HepG2 (cell line): ENCODE measurements around the gene METRN. TPM values are rescaled to one million over a fixed set of nuclear protein-coding genes. Genes with fewer than 3 reads are reported as not detected.

Source experiments
- AKAP8 ChIP-seq: sonication (generic); formaldehyde crosslinking; IDR thresholded peaks from 2 replicates; pipeline ENCODE4 v1.5.1; 2020; ENCODE audit warnings: mild to moderate bottlenecking, missing genetic modification reagents
- DNMT3B ChIP-seq: conservative IDR thresholded peaks from 2 replicates; pipeline ENCODE4 v1.6.1; 2016; ENCODE audit warnings: missing biosample characterization, control low read depth
- KMT2A ChIP-seq: sonication (generic); formaldehyde crosslinking; IDR thresholded peaks from 2 replicates; pipeline ENCODE4 v1.4.0; 2020; ENCODE audit warnings: missing genetic modification reagents
- MED1 ChIP-seq: sonication (generic); formaldehyde crosslinking; IDR thresholded peaks from 2 replicates; pipeline ENCODE4 v1.4.0; 2020; ENCODE audit warnings: missing genetic modification reagents
- MTF1 ChIP-seq: sonication (generic); formaldehyde crosslinking; IDR thresholded peaks from 2 replicates; pipeline ENCODE4 v1.5.0; 2020; ENCODE audit warnings: missing genetic modification reagents
- RARA ChIP-seq: IDR thresholded peaks from 2 replicates; pipeline ENCODE4 v1.6.1; 2016; ENCODE audit warnings: missing genetic modification reagents, missing compliant biosample characterization
- REPIN1 ChIP-seq: sonication (generic); formaldehyde crosslinking; IDR thresholded peaks from 2 replicates; pipeline ENCODE4 v1.8.0; 2022; ENCODE audit warnings: missing genetic modification reagents, low read depth, mild to moderate bottlenecking, borderline replicate concordance
- STAG1 ChIP-seq: sonication (generic); formaldehyde crosslinking; IDR thresholded peaks from 2 replicates; pipeline ENCODE4 v1.4.0; 2020; ENCODE audit warnings: missing genetic modification reagents
- TSC22D2 ChIP-seq: sonication (generic); formaldehyde crosslinking; IDR thresholded peaks from 2 replicates; pipeline ENCODE4 v1.5.1; 2020; ENCODE audit warnings: missing genetic modification reagents, mild to moderate bottlenecking, borderline replicate concordance
- ZBTB38 ChIP-seq: sonication (generic); formaldehyde crosslinking; IDR thresholded peaks from 2 replicates; pipeline ENCODE4 v1.5.1; 2020; ENCODE audit warnings: mild to moderate bottlenecking, missing genetic modification reagents
- ZNF451 ChIP-seq: sonication (generic); formaldehyde crosslinking; IDR thresholded peaks from 2 replicates; pipeline ENCODE4 v1.5.0; 2020; ENCODE audit warnings: mild to moderate bottlenecking, missing genetic modification reagents
- ZNF558 ChIP-seq: sonication (generic); formaldehyde crosslinking; IDR thresholded peaks from 2 replicates; pipeline ENCODE4 v1.9.0; 2022; ENCODE audit warnings: mild to moderate bottlenecking, missing genetic modification reagents, borderline replicate concordance
- ZSCAN29 ChIP-seq: sonication (generic); formaldehyde crosslinking; conservative IDR thresholded peaks from 2 replicates; pipeline ENCODE4 v1.4.0; 2020; ENCODE audit warnings: mild to moderate bottlenecking, missing genetic modification reagents
- polyA plus RNA-seq, 8 experiments: library from polyadenylated mRNA; depleted of rRNA in 3 of 8; stranded (reverse) in 7 of 8; unstranded in 1 of 8; fragments of >200 nt; fragmentation: Illumina TruSeq in 4 of 8; extraction: Trizol in 4 of 8; gene quantifications; 2 replicates each; pipeline versions ENCODE4 v1.2.1 to v1.2.3, GENCODE V29; 2011 to 2016; ENCODE audit warnings: low read depth in 4 of 8, missing spikeins in 1 of 8, mixed read lengths in 1 of 8; ENCODE audit not compliant: insufficient read depth in 1 of 8
- total RNA-seq, 5 experiments: library from RNA; depleted of rRNA; stranded (reverse); fragments of >200 nt; fragmentation: Illumina TruSeq; extraction: Trizol; gene quantifications; 2 replicates each; pipeline ENCODE4 v1.2.3, GENCODE V29; 2016; ENCODE audit warnings: low read depth in 1 of 5
- TF ChIP-seq, protein P1 (sequence below): sonication (generic); formaldehyde crosslinking; IDR thresholded peaks from 2 replicates; pipeline ENCODE4 v1.9.0; 2021; ENCODE audit warnings: missing genetic modification reagents, borderline replicate concordance
- TF ChIP-seq, protein P2 (sequence below): sonication (generic); formaldehyde crosslinking; IDR thresholded peaks from 2 replicates; pipeline ENCODE4 v1.5.1; 2020; ENCODE audit warnings: missing genetic modification reagents, mild to moderate bottlenecking, borderline replicate concordance

Gene METRN
- total and polyA plus RNA-seq, 2 of the 13 experiments (the other 11 are each of a cell fraction or from before 2014, with no cell fraction given): 25.5 to 46.1 TPM

DNA sequence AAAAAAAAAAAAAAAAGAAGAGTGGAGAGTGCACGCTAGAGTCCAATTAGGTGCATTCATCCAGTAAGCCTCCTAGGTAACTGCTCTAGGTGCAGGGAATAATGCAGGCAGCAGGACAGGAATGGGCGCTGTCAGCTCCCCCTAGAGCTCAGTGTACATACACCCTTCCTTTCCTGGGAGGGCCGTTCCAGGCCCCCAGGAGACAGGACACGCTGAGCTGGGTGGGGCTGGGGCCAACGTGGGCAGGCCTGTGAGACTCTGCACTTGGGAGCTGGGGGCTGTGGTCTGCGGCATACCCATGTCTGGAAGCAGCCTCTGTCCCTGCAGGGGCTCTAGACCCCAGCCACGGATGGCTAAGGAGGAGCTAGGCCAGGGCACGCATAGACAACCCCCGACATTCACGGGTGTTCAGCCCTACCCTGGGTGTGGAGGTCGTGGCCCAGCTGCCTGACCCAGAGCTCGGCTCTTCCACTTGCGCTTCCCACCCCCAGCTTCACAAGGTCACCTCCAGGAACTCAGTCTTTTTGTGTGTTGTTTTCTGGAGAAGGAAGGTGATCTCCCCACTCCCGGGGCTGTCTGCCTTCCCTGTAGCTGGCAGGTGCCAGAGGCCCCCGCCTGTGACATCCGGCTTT lies 5.0 kb downstream of the METRN start (continued):
- TF ChIP-seq ZBTB38 (CRISPR knock-in tag) (peak; percentile 23; the same call in 1 of the 2 replicates), AKAP8 (CRISPR knock-in tag) (peak; percentile 34; the same call in 1 of the 2 replicates), ZSCAN29 (no peak), STAG1 (0 out of 2 replicates have a peak, but pooled peaks have one; percentile 17), ZNF451 (CRISPR knock-in tag) (no peak), MTF1 (CRISPR knock-in tag) (no peak), MED1 (CRISPR knock-in tag) (0 out of 2 replicates have a peak, but pooled peaks have one; percentile 27), TSC22D2 (no peak), ZNF558 (CRISPR knock-in tag) (0 out of 2 replicates have a peak, but pooled peaks have one; percentile 34), REPIN1 (0 out of 2 replicates have a peak, but pooled peaks have one; percentile 32), RARA (CRISPR knock-in tag) (0 out of 2 replicates have a peak, but pooled peaks have one; percentile 22), KMT2A (no peak), DNMT3B (CRISPR knock-in tag) (no peak)
- TF ChIP-seq, protein P1, sequence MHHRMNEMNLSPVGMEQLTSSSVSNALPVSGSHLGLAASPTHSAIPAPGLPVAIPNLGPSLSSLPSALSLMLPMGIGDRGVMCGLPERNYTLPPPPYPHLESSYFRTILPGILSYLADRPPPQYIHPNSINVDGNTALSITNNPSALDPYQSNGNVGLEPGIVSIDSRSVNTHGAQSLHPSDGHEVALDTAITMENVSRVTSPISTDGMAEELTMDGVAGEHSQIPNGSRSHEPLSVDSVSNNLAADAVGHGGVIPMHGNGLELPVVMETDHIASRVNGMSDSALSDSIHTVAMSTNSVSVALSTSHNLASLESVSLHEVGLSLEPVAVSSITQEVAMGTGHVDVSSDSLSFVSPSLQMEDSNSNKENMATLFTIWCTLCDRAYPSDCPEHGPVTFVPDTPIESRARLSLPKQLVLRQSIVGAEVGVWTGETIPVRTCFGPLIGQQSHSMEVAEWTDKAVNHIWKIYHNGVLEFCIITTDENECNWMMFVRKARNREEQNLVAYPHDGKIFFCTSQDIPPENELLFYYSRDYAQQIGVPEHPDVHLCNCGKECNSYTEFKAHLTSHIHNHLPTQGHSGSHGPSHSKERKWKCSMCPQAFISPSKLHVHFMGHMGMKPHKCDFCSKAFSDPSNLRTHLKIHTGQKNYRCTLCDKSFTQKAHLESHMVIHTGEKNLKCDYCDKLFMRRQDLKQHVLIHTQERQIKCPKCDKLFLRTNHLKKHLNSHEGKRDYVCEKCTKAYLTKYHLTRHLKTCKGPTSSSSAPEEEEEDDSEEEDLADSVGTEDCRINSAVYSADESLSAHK: no peak
- TF ChIP-seq, protein P2, sequence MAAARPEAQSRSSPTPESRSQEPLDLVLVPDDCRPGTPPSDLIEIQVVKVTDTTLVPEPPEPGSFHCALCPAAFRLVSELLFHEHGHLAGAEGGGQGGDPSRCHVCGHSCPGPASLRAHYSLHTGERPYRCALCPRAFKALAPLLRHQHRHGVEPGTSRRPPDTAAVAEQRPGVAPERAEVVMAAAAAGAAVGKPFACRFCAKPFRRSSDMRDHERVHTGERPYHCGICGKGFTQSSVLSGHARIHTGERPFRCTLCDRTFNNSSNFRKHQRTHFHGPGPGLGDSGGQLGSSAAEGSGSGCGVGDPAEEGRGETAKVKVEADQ: no peak
